IPS-NIHi7 (cell line): Measurements from ENCODE around the gene TCERG1L.

Source experiments
- DNase-seq: peaks from one replicate; pipeline ENCODE4 v3.0.0; 2012; ENCODE audit warnings: mixed read lengths; ENCODE audit errors: extremely low spot score

The TCERG1L gene

GRCh38 chr10:131227163-131227740 is 84.3 kb downstream of the TCERG1L start:
- DNase-seq, result no peak

- DNase-seq, result no peak
Observed at GRCh38 chr10:131226446-131227162, 84.9 kb downstream of the TCERG1L start.

- DNase-seq, result no peak
Observed at GRCh38 chr10:131224106-131224505, 87.4 kb downstream of the TCERG1L start.

- DNase-seq, result no peak
Observed at GRCh38 chr10:131223422-131223821, 88.1 kb downstream of the TCERG1L start.

GRCh38 chr10:131222986-131223385 is 88.5 kb downstream of the TCERG1L start:
- no peak for DNase-seq

GRCh38 chr10:131221632-131222277 is 89.8 kb downstream of the TCERG1L start:
- DNase-seq, result no peak

- DNase-seq, result no peak
Observed at GRCh38 chr10:131220601-131221171, 90.8 kb downstream of the TCERG1L start.

- DNase-seq, result no peak
Observed at GRCh38 chr10:131219955-131220489, 91.5 kb downstream of the TCERG1L start.

- DNase-seq, result no peak
Observed at GRCh38 chr10:131219584-131219886, 92.0 kb downstream of the TCERG1L start.

GRCh38 chr10:131218811-131219583 is 92.5 kb downstream of the TCERG1L start:
- no peak for DNase-seq

- DNase-seq, result no peak
Observed at GRCh38 chr10:131216681-131217230, 94.8 kb downstream of the TCERG1L start.

- no peak for DNase-seq
Observed at GRCh38 chr10:131215776-131216175, 95.7 kb downstream of the TCERG1L start.

GRCh38 chr10:131214521-131215244 is 96.8 kb downstream of the TCERG1L start:
- no peak for DNase-seq

GRCh38 chr10:131213741-131214505 is 97.6 kb downstream of the TCERG1L start:
- DNase-seq, result no peak

- no peak for DNase-seq
Observed at GRCh38 chr10:131212763-131213325, 98.7 kb downstream of the TCERG1L start.

- no peak for DNase-seq
Observed at GRCh38 chr10:131211965-131212619, 99.4 kb downstream of the TCERG1L start.

GRCh38 chr10:131211559-131211958 is 100.0 kb downstream of the TCERG1L start:
- DNase-seq, result no peak

GRCh38 chr10:131211146-131211545 is 100.4 kb downstream of the TCERG1L start:
- DNase-seq, result no peak

GRCh38 chr10:131210181-131210580 is 101.3 kb downstream of the TCERG1L start:
- DNase-seq, result no peak
